ENCODE data around the gene SMIM35.

SMIM35 gene

GRCh38 chr11:118124929-118125535 is 38.3 kb upstream of the SMIM35 start:
- Histone ChIP-seq H3K36me3 (no peaks in the 10 kb centered on the region), H3K27ac (no peak overlapping the region), H3K27me3 (ENCODE audit: insufficient read depth, low read depth, severe bottlenecking) (no peaks in the 10 kb centered on the region), H3K9me3 (ENCODE audit: severe bottlenecking) (peaks cover 2% of the 10 kb centered on the region), H3K4me3 (ENCODE audit: low read depth, low read length) (no peak overlapping the region)
- TF ChIP-seq CTCF (IDR thresholded peaks at IDR 0.05; ENCODE audit: low read depth, low read length), result no peak
- DNase-seq, result no peak

- Histone ChIP-seq H3K36me3 (no peaks in the 10 kb centered on the region), H3K27ac (no peak overlapping the region), H3K27me3 (ENCODE audit: insufficient read depth, low read depth, severe bottlenecking) (no peaks in the 10 kb centered on the region), H3K9me3 (ENCODE audit: severe bottlenecking) (peaks cover 3% of the 10 kb centered on the region), H3K4me3 (ENCODE audit: low read depth, low read length) (no peak overlapping the region)
- DNase-seq, result no peak
- TF ChIP-seq CTCF (IDR thresholded peaks at IDR 0.05; ENCODE audit: low read depth, low read length), result no peak
Measured at GRCh38 chr11:118120793-118121192, 34.0 kb upstream of the SMIM35 start.

GRCh38 chr11:118117790-118118601 is 31.2 kb upstream of the SMIM35 start:
- Histone ChIP-seq H3K27ac (no peak overlapping the region), H3K36me3 (no peaks in the 10 kb centered on the region), H3K9me3 (ENCODE audit: severe bottlenecking) (peaks cover 3% of the 10 kb centered on the region), H3K4me3 (ENCODE audit: low read depth, low read length) (no peak overlapping the region), H3K27me3 (ENCODE audit: insufficient read depth, low read depth, severe bottlenecking) (no peaks in the 10 kb centered on the region)
- TF ChIP-seq CTCF (IDR thresholded peaks at IDR 0.05; ENCODE audit: low read depth, low read length), result no peak
- no peak for DNase-seq

GRCh38 chr11:118115048-118115447 is 28.3 kb upstream of the SMIM35 start:
- no peak overlapping the region for H3K27ac ChIP-seq
- no peaks in the 10 kb centered on the region for H3K36me3 ChIP-seq
- no peak for TF ChIP-seq CTCF (IDR thresholded peaks at IDR 0.05; ENCODE audit: low read depth, low read length)
- H3K27me3 ChIP-seq (ENCODE audit: insufficient read depth, low read depth, severe bottlenecking), result no peaks in the 10 kb centered on the region
- H3K9me3 ChIP-seq (ENCODE audit: severe bottlenecking), result peaks cover 1% of the 10 kb centered on the region
- DNase-seq, result no peak
- no peak overlapping the region for H3K4me3 ChIP-seq (ENCODE audit: low read depth, low read length)

GRCh38 chr11:118114266-118114665 is 27.5 kb upstream of the SMIM35 start:
- H3K36me3 ChIP-seq, result no peaks in the 10 kb centered on the region
- H3K27ac ChIP-seq, result no peak overlapping the region
- H3K27me3 ChIP-seq (ENCODE audit: insufficient read depth, low read depth, severe bottlenecking), result no peaks in the 10 kb centered on the region
- no peak overlapping the region for H3K4me3 ChIP-seq (ENCODE audit: low read depth, low read length)
- no peak for DNase-seq
- no peak for TF ChIP-seq CTCF (IDR thresholded peaks at IDR 0.05; ENCODE audit: low read depth, low read length)
- H3K9me3 ChIP-seq (ENCODE audit: severe bottlenecking), result no peaks in the 10 kb centered on the region

Data from WERI-Rb-1 (cell line).